ENCODE data around the gene TGFBI. TPM values are rescaled to one million over a fixed set of nuclear protein-coding genes. Genes with fewer than 3 reads are reported as not detected.
A peak's percentile ranks its signal among the peaks of the same experiment; 100 is the strongest.

TGFBI gene
- total RNA-seq, 1 donor from 2014 or later = 43.2 TPM

- Histone ChIP-seq H3K27ac (no peak overlapping the region), H3K4me1 (no peaks in the 10 kb centered on the region), H3K27me3 (no peaks in the 10 kb centered on the region), H3K36me3 (no peaks in the 10 kb centered on the region), H3K4me3 (no peak overlapping the region), H3K9me3 (no peaks in the 10 kb centered on the region)
- intact Hi-C loops (cut with DNase I) = no loop called here
- TF ChIP-seq CTCF (IDR thresholded peaks at IDR 0.05) = no peak
- no peak for DNase-seq (ENCODE audit: extremely low spot score in 2 of 2)
Measured at GRCh38 chr5:136101884-136102283, 73.1 kb downstream of the TGFBI start.

- H3K27ac ChIP-seq = no peak overlapping the region
- H3K9me3 ChIP-seq = no peaks in the 10 kb centered on the region
- TF ChIP-seq POLR2A (IDR thresholded peaks at IDR 0.05) (no peak), POLR2AphosphoS5 (IDR thresholded peaks at IDR 0.05; ENCODE audit: insufficient read depth in 1 of 2, low read depth in 1 of 2) (no peak), CTCF (IDR thresholded peaks at IDR 0.05) (no peak)
- no peaks in the 10 kb centered on the region for H3K36me3 ChIP-seq
- no peak for DNase-seq (ENCODE audit: extremely low spot score in 2 of 2)
- H3K4me1 ChIP-seq = no peaks in the 10 kb centered on the region
- no peaks in the 10 kb centered on the region for H3K27me3 ChIP-seq
- no peak overlapping the region for H3K4me3 ChIP-seq
- intact Hi-C loops (cut with DNase I) = no loop called here
Measured at GRCh38 chr5:136103118-136103517, 74.3 kb downstream of the TGFBI start.

GRCh38 chr5:136104306-136104965 is 75.6 kb downstream of the TGFBI start:
- TF ChIP-seq POLR2AphosphoS5 (IDR thresholded peaks at IDR 0.05; ENCODE audit: insufficient read depth in 1 of 2, low read depth in 1 of 2) (no peak), POLR2A (IDR thresholded peaks at IDR 0.05) (no peak), CTCF (IDR thresholded peaks at IDR 0.05) (no peak)
- no peaks in the 10 kb centered on the region for H3K36me3 ChIP-seq
- H3K4me1 ChIP-seq = no peaks in the 10 kb centered on the region
- intact Hi-C loops (cut with DNase I) = no loop called here
- peak in 1 of 2 donors; percentile 37 for DNase-seq (ENCODE audit: extremely low spot score in 2 of 2)
- H3K27ac ChIP-seq = no peak overlapping the region
- no peak overlapping the region for H3K4me3 ChIP-seq
- no peaks in the 10 kb centered on the region for H3K27me3 ChIP-seq
- H3K9me3 ChIP-seq = no peaks in the 10 kb centered on the region

- no peak for TF ChIP-seq CTCF (IDR thresholded peaks at IDR 0.05)
- no peak for TF ChIP-seq POLR2AphosphoS5 (IDR thresholded peaks at IDR 0.05; ENCODE audit: insufficient read depth in 1 of 2, low read depth in 1 of 2)
- no peak for TF ChIP-seq POLR2A (IDR thresholded peaks at IDR 0.05)
- H3K27me3 ChIP-seq = no peaks in the 10 kb centered on the region
- intact Hi-C loops (cut with DNase I) = no loop called here
- no peaks in the 10 kb centered on the region for H3K4me1 ChIP-seq
- no peaks in the 10 kb centered on the region for H3K9me3 ChIP-seq
- peak in 1 of 2 donors; percentile 22 for DNase-seq (ENCODE audit: extremely low spot score in 2 of 2)
- no peak overlapping the region for H3K4me3 ChIP-seq
- H3K27ac ChIP-seq = no peak overlapping the region
- no peaks in the 10 kb centered on the region for H3K36me3 ChIP-seq
Measured at GRCh38 chr5:136106351-136107031, 77.7 kb downstream of the TGFBI start.

- Histone ChIP-seq H3K4me1 (no peaks in the 10 kb centered on the region), H3K9me3 (no peaks in the 10 kb centered on the region), H3K27me3 (no peaks in the 10 kb centered on the region), H3K27ac (no peak overlapping the region), H3K4me3 (no peak overlapping the region), H3K36me3 (no peaks in the 10 kb centered on the region)
- TF ChIP-seq CTCF (IDR thresholded peaks at IDR 0.05) (no peak), POLR2A (IDR thresholded peaks at IDR 0.05) (no peak), POLR2AphosphoS5 (IDR thresholded peaks at IDR 0.05; ENCODE audit: insufficient read depth in 1 of 2, low read depth in 1 of 2) (no peak)
- DNase-seq (ENCODE audit: extremely low spot score in 2 of 2) = peak; percentile 6 to 79
- intact Hi-C loops (cut with DNase I) = no loop called here
Measured at GRCh38 chr5:136108180-136108611, 79.4 kb downstream of the TGFBI start.
